ENCODE measurements around the gene HAUS8.

DNA sequence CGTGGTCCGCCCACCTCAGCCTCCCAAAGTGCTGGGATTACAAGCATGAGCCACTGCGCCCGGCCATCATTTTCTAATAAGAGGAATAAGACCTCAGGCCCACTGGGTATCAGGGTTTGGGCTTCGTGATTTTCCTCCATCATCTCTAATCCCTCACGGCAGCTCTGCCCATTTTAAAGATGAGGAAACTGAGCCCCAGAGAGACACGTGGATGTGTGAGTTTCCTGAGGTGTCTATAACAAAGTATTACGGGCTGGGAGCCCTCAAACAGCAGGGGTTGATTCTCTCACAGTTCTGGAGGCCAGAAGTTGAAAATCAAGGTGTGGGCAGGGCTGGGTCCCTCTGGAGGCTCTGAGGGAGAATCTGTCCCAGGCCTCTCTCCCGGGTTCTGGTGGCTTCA lies 34.0 kb upstream of the HAUS8 start:
- TF ChIP-seq, protein P1, sequence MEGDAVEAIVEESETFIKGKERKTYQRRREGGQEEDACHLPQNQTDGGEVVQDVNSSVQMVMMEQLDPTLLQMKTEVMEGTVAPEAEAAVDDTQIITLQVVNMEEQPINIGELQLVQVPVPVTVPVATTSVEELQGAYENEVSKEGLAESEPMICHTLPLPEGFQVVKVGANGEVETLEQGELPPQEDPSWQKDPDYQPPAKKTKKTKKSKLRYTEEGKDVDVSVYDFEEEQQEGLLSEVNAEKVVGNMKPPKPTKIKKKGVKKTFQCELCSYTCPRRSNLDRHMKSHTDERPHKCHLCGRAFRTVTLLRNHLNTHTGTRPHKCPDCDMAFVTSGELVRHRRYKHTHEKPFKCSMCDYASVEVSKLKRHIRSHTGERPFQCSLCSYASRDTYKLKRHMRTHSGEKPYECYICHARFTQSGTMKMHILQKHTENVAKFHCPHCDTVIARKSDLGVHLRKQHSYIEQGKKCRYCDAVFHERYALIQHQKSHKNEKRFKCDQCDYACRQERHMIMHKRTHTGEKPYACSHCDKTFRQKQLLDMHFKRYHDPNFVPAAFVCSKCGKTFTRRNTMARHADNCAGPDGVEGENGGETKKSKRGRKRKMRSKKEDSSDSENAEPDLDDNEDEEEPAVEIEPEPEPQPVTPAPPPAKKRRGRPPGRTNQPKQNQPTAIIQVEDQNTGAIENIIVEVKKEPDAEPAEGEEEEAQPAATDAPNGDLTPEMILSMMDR (IDR thresholded peaks at IDR 0.05; ENCODE audit: poor library complexity, severe bottlenecking), result no peak
- no peak for TF ChIP-seq POLR2AphosphoS5 (IDR thresholded peaks at IDR 0.05)

All from neural cell (in vitro differentiated cells).